Left ventricle myocardium superior (tissue), 1 donor: ENCODE results near the gene SLC5A10. TPM values are rescaled to one million over a fixed set of nuclear protein-coding genes. Genes with fewer than 3 reads are reported as not detected.
A peak's percentile ranks its signal among the peaks of the same experiment; 100 is the strongest.
"Not testable (repeated sequence)": the region's sequence is repeated elsewhere in the genome, so short reads cannot be mapped to it uniquely, and the experiment has no call there.

Experiments
- ATAC-seq: fragments of 200-7000 bp; cut with Tn5 transposase; one replicate; pipeline ENCODE4 v1.9.1; 2020; ENCODE audit warnings: mild to moderate bottlenecking, moderate library complexity
- DNase-seq: peaks from one replicate; pipeline ENCODE4 v3.0.0-alpha.2; 2020
- intact Hi-C: fragments of 100-400 bp; cut with micrococcal nuclease; formaldehyde crosslinking; loops from one replicate; pipeline ENCODE4 v1.11.0; 2022
- total RNA-seq: library from RNA; stranded (reverse); fragmentation: NEBNext Ultra II Directional; extraction: Animal tissue kit (Norgen Biotek cat#: 25700); gene quantifications from one replicate; pipeline ENCODE4 v1.2.1, GENCODE V29; 2021
- donor health status: DM: no; HTN: yes; CAD: no; lungs with severe emphysema.

The SLC5A10 gene
- total RNA-seq, 1 donor from 2014 or later, result not detected

DNA sequence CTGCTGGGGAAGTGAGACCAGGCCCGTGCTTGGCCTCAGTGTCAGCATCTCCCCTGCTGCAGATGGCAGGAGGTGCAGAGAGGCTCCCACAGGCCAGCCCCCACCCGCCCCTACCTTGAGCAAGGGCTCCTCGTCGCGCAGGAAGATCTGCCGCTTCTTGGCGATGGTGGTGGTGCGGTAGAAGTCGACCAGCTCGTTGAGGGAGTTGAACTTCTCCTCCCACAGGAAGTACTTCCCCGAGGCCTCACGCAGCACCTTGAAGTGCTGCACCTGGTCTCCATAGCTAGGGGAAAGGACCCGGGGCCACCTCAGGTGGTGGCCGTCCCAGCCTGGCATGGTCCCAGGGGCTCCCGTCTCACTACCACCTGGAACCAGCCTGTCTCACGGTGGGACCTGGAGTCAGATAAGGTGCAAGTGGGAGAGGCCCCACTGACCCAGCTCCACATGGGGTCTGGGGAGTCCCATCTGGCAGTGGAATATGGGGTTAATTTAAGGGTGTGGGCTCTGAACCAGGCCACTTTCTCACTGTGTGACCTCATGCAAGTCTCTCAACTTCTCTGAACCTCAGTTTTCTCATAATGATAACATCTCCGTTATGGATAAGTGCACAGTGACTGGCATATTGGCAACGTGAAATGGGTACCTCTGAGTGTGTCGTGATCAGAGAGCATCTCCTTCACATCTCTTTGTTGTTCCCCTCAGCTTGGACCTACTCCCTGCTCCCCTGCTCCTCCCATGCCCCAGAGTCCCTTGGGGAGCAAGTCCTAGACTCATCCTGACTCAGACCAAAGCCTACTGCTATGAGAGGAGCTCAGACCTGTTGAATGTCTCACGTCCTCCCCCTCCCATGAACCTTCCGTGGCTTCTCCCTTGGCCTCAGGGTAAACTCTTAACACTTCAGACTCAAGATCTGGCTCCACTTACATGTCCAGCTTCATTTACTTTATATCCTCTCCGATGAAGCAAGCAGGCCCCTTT lies 72.4 kb downstream of the SLC5A10 start:
- ATAC-seq, result no peak
- intact Hi-C loops, result no loop called here
- DNase-seq, result peak; percentile 15

DNA sequence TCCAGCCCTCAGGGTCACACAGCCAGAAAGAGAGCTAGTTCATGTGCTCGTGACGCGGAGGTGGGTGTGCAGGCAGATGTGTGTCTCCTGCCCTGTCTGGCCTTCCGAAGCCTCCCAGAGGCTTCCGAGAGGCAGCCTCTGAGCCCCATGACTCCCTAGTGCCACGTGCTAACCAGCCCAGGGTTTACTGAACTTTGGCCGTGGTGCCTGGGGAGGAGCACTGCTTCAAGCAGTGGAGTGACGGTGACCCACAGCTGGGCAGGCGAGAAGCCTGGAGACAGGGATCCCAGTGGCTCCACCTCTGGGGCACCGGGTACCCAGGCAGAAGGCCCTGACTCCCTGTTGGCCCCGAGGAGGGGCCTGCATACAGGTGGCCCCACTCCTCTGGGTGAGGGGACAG lies 76.7 kb downstream of the SLC5A10 start:
- ATAC-seq, intact Hi-C loops: not testable (repeated sequence)

DNA sequence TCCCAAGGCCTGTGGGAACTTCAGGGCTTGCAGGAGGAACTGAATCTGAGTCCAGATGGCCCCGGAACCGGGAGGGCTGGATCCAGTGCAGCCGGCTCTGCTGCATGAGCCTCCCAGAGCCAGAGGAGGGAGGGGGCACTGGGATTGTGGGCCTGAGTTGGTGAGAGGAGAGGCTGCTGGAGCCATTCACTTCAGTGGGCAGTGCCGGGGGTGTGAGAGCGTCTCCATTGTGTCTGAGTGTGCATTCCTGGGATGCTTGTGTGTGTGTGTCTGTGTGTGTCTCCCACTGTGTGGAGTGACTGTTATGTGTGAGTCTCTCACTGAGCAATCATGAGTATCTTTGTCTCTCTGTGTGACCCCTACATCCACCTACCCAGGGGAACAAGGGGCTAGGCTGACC lies 77.8 kb downstream of the SLC5A10 start:
- ATAC-seq, DNase-seq, intact Hi-C loops: not testable (repeated sequence)

More for the DNA sequence above, 76.7 kb downstream of the SLC5A10 start:
- not testable (repeated sequence) for DNase-seq

DNA sequence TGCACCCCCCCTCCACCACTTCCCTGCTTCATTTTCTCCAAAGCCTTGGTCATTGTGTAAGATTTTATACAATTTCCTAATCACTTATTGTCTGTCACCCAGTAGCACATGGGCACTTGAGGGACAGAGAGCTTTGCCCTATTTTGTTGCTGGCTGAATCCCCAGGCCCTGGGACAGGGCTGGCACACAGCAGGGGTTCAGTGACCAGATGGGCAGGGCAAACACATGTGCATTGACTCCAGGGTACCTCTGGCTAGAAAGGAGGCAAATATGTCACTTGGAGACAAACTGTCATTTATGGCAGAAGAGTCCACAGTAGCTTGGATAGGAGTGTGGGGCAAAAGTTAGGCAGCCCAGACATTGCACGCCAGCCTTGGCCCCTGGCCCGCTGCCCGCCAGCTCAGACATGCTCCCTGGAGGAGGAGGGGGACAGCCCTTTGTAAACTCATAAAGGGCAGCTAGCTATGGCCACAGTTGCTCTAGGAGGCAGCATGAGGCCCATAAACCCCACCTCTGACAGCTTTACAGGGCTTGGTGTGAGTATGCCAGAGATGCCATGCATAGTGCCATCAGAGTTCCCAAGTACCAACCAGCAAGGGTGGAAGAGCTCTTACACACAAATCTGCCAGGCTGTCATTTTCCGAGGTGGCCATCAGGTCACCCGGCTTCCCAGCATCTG lies 78.9 kb downstream of the SLC5A10 start:
- intact Hi-C loops, DNase-seq, ATAC-seq: not testable (repeated sequence)

DNA sequence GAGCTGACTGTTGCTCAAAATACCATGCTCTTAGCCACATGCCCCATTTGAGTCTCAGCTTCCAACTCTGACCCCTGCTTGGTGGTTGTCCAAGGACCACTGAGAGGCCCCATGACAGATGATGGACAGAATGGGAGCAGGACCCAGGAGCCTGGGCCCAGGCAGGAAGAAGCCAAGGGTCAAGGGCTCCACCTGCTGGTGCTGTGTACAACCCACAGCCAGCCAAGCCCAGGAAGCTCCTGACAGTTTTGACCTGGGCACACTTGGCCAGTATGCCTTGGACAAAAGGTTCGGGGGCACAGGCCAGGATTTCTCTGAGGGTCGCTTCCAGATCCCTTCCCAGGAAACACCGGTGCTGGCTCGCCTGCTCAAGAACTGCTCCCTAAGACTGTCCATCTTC lies 79.8 kb downstream of the SLC5A10 start:
- intact Hi-C loops, result not testable (repeated sequence)
- ATAC-seq (peak; percentile 86), DNase-seq (peak; percentile 75)

DNA sequence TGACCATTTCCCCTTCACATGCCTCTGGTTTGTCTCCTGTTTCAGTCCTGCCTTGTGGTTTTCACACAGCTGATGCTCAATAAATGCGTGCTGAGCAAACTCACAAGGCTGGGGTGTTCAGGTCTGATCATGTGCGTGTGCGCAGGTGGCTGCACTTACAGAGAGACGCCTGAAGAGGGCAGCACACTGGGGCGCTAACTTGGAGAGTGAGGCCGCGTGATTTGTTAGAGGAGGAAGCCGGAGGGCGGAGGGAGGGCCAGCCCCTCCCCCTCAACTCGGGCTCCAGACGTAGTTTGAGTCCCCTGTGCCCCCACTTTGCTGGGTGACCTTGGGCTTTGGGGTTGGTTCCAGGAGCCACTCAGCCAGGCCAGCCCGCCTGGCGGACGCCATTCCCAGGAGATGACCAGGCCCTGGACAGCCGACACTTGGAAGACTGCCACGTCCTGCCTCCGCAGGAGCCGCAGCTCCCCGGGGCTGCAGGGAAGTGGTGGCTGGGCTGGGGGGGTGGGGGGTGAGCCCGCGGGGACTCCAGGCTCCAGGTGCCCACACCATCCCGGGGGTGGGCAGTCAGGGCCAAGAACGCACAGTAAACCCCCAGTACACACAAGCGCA lies 80.5 kb downstream of the SLC5A10 start:
- intact Hi-C loops, DNase-seq: not testable (repeated sequence)
- peak; percentile 90 for ATAC-seq

DNA sequence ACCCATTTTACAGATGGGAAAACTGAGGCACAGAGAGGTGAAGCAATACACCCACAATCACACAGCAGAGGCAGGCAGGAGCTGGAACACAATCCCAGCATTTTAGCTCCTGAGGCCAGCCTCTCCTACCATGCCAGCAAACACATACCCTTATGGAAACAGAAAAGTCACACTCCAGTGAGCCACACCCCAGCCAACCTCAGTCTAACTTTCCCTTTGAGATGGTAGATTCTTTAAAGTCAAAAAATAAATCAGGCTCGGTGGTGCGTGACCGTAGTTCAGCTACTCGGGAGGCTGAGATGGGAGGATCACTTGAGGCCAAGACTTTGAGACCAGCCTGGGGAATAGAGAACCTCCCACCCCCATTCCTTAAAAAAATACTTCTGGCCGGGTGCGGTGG lies 84.2 kb downstream of the SLC5A10 start:
- intact Hi-C loops, ATAC-seq, DNase-seq: not testable (repeated sequence)

DNA sequence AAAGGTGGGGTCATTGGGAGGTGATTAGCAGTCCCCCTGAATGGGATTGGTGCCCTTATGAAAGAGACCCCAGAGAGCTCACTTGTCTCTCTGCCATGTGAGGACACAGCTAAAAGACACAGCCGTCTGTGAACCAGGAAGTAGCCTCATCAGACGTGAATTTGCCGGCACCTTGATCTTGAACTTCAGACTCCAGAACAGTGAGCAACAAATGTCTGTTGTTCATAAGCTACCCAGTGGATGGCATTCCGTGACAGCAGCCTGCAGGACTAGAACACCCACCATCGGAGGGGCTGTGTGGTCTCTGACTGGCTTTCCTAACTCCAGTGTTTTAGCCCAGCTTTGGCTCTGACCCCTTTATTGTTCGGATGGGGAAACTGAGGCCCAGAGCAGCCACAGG lies 85.6 kb downstream of the SLC5A10 start:
- DNase-seq, ATAC-seq, intact Hi-C loops: not testable (repeated sequence)

DNA sequence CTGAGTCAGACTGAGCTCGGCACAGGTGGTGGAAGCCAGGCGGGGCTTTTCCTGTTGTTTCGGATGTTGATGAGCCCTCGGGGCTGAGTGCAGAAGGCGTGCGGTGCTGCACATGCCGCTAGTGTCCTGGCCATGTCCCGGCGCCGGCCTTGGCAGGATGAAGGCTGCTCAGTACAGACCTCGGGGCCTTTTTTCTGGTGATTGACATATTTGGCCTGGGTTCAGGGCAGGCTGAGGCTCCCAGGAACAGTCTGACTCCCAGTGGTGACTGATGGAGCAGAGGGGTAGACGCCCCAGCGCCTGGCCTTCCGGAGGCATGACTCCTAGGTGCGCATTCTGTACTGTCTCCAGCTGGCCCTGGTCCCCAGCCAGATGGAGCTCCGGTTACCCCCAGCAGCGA lies 86.0 kb downstream of the SLC5A10 start:
- intact Hi-C loops, DNase-seq: not testable (repeated sequence)
- peak; percentile 83 for ATAC-seq

DNA sequence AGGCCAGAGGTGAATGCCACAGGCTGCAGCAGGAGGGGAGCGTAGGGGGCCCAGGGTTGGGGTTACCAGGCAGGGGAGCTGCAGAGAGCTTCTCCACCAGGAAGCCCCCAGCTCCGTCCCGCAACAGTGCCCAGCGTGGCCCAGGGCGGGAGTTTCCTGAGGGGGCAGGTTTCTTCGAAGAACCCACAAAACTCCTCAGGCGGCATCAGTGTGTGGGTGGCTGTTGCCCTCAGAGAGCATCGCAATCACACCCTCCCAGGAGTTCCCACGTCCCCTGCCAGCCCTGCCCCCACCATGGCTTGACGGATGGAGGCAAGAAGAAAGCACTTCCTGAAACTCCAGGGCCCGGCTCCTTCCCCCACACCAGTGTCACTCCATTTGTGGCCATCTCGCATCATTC lies 86.8 kb downstream of the SLC5A10 start:
- DNase-seq, intact Hi-C loops: not testable (repeated sequence)
- ATAC-seq, result peak; percentile 2

DNA sequence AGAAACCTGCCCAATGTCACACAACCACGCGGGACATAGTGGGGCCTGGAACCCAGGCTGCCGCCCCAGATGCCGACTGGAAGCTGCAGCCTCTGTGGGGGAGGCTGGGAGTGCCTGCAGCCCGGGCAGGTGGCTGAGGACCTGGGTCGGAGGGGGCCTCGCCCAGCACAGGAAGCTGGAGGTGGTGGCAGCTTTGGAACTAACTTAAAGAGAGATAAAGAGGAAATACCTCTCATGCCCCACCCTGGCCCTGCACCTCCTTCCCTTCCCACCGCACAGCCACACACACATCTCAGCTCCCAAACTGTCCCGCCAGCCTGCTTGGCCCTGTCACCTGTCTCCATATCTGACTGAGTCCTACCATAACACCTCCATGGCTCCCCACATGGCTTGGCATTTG lies 88.4 kb downstream of the SLC5A10 start:
- ATAC-seq, DNase-seq, intact Hi-C loops: not testable (repeated sequence)

DNA sequence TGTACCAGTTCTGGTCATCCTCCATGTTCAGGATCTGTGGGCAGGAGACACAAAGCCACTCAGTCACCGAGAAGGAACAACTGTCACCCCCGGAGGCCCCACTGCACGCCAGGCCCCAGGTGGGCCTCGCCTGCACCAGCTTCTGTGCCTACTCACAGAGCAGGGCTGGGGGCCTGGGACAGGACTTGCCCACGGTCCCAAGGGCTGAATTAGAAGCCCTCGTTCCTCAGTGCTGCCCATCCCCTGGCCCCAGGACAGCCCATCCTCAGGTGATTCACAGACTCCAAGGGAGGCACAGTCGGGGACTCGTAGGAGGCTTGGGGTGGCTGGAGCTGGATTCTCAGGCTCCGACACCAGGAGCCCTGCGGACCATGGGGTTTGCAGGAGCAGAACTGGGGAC lies 89.9 kb downstream of the SLC5A10 start:
- ATAC-seq, intact Hi-C loops, DNase-seq: not testable (repeated sequence)

DNA sequence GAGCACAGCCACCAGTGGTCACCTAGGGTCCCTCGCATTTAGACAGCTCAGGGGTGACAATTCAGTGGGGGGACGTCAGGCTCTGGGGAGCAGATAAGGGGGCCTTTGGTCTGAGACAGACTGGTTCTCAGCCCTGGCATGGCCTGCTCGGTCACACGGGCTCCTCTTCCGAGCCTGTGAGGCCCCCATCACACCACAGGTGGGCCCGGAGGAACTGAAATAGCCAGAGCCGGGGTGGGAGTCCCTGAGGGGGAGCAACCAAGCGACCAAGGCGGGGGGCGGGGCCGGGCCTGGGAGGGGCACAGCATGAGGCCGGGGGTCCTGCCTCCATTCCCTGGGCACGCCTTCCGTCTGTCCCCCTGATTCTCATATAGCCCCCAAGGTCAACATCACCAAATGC lies 90.4 kb downstream of the SLC5A10 start:
- intact Hi-C loops, DNase-seq, ATAC-seq: not testable (repeated sequence)

DNA sequence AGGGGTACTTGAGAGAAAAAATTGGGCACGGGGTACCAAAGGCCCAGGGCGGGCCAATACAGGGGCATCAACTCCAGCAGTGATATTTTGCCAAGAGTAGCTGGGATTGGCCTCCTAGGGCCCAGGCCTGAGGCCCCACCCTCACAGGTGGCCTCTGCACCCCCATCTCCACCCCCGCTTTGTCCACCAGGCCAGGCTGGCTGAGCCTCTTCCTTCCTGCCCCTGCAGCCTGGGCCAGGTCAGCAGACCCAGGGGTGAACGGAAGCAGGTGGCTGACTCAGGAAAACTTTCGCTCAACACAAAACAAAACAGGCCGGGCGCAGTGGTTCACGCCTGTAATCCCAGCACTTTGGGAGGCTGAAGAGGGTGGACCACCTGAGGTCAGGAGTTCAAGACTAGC lies 91.1 kb downstream of the SLC5A10 start:
- intact Hi-C loops, DNase-seq: not testable (repeated sequence)
- ATAC-seq, result peak; percentile 5

DNA sequence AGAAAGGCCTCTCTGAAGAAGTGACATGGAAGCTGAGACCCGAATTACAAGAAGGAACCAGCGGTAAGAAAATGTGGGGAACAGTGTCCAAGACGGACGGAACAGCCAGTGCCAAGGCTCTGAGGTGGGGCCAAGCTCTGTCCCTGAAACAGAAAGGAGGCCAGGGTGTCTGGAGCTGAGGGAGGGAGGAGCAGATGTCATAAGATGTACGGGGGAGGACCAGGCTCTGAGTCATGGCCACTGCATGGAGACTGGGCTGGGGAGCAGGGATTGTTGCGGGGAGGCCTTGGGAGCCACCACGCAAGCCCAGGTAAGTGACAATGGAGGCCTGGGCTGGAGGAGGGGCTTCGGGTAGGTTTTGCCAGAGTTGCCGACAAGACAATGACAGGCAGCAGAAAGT lies 92.7 kb downstream of the SLC5A10 start:
- ATAC-seq, intact Hi-C loops, DNase-seq: not testable (repeated sequence)

DNA sequence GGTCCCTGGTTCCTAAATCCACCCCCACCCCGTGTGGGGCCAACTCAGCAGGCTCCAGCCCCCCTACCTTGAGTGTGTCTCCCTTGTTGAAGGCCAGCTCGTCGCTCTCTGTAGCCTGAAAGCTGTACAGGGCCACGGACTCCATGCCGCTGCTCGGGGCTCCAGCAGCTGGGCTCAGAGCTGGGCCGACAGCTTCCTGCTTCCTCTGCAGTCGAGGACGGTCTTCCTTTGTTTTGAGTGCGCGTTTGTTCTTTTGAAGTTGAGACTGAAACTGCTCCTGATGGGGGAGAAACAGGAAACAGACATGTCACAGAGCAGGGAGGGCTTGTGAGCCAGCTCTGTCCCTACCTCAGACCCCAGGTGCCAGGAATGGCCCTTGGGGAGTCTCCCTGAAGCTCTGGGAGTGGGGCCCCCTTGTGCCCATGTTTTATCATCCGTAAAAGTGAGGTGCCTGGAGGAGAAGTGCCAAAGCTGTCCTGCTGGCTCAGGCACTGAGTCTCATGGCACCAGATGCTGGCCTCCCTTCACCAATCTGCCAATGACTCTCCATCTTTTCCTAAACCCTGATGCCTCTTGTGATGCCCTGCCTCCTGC lies 94.9 kb downstream of the SLC5A10 start, which contains the start of gene GRAP:
Gene GRAP, minus strand, starts transcription at position 176 of the 594 bp plus-strand sequence. Its CDS starts 31 bp downstream, at position 145.
- intact Hi-C loops, DNase-seq: not testable (repeated sequence)
- ATAC-seq, result peak; percentile 53

DNA sequence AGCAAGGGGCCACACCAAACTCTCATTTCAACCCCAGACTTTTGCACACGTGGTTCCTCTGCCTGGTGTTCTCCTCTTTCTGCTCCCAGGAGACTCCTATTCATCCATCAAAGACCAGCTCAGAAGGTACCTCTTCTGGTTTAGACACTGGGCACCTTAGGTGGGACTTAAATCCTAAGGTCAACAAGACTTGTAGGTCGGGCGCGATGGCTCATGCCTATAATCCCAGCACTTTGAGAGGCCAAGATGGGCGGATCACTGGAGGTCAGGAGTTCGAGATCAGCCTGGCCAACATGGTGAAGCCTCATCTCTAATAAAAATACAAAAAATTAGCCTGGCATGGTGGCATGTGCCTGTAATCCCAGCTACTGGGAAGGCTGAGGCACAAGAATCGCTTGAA lies 95.5 kb downstream of the SLC5A10 start:
- DNase-seq, intact Hi-C loops, ATAC-seq: not testable (repeated sequence)

DNA sequence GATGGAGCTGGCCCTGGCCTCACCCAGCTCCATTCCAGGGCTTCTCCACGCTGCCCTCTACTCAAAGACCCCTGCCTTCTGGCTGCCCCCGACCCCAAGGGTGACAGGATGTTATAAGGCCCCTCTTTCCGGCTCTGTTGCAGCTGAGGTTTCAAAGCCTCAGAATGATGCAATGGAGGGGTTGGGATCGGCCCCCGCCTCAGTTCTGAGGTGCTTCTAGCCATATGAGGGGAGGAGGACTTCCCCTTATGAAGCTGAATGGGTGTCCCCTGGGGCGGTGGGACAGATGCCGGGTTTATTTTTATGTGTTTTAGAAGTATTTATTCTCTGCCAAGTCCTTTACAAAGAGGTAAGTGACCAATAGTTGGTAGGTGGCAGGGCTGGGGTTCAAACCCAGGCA lies 96.9 kb downstream of the SLC5A10 start:
- ATAC-seq, intact Hi-C loops, DNase-seq: not testable (repeated sequence)

DNA sequence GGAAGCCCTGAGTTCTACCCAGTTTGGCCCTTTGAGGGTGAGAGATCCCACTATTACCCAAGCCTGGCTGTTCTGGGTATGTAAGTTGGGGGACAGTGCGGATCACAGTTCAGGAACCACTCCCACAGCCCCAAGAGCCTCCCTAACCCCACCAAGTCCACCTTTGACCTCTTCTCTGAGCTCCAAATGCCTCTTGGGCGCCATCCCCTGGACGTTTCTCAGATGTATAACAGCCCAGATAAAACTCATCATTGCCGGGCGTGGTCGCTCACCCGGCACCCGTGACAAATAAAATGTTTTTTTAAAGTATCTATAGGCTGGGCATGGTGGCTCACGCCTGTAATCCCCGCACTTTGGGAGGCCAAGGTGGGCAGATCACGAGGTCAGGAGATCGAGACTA lies 103.5 kb downstream of the SLC5A10 start:
- intact Hi-C loops, DNase-seq: not testable (repeated sequence)
- ATAC-seq, result peak; percentile 71
